AG04450 (cell line): ENCODE data around the gene COL27A1. TPM values are rescaled to one million over a fixed set of nuclear protein-coding genes. Genes with fewer than 3 reads are reported as not detected.

ENCODE experiments used
- CTCF ChIA-PET: fragments of 300-600, 350-600 bp; formaldehyde crosslinking; extraction: SDS; loops from one replicate; lab custom pipeline; 2022; ENCODE audit warnings: antibody characterized with exemption, inconsistent platforms; lab: Charles Lee
- POLR2A ChIA-PET: fragments of 350-600 bp; formaldehyde crosslinking; extraction: SDS; loops from one replicate; lab custom pipeline; 2021; ENCODE audit warnings: antibody characterized with exemption, inconsistent platforms; lab: Yijun Ruan, JAX
- DNase-seq: peaks from one replicate; pipeline ENCODE4 v3.0.0-alpha.2; 2011; ENCODE audit warnings: low read depth, low spot score
- H3K27ac ChIP-seq: one replicate; pipeline ENCODE4 v1.5.1; 2012; ENCODE audit warnings: low read depth, low read length, control low read depth
- H3K27me3 ChIP-seq: one replicate; pipeline ENCODE4 v1.6.0; 2012; ENCODE audit warnings: low read length; ENCODE audit not compliant: control insufficient read depth, insufficient read depth
- H3K4me3 ChIP-seq: 2 replicates; pipeline ENCODE4 v1.5.1; 2011; ENCODE audit warnings: mild to moderate bottlenecking, low read depth, low read length, control low read depth
- H3K9me3 ChIP-seq: 2 replicates; pipeline ENCODE4 v1.5.1; 2012; ENCODE audit warnings: low read length; ENCODE audit not compliant: control insufficient read depth, insufficient read depth
- CTCF ChIP-seq: IDR thresholded peaks from 2 replicates; pipeline ENCODE4 v1.5.1; 2011; ENCODE audit warnings: low read depth, low read length, control low read depth, inconsistent platforms
- polyA plus RNA-seq: library from polyadenylated mRNA; depleted of rRNA; stranded (reverse); fragments of >200 nt; gene quantifications from 2 replicates; pipeline ENCODE4 v1.2.3, GENCODE V29; 2011

Gene COL27A1
- polyA plus RNA-seq, 1 experiment: 8.5 TPM

- ChIA-PET POLR2A (no interaction called here), CTCF (interaction anchor here (1.1 to 16.9 kb wide), 14 partner anchors 11 to 226 kb away, joined by 3 to 348 read pairs (median 8); partner anchors contain the start of genes COL27A1 and KIF12)
- Histone ChIP-seq H3K9me3 (no peaks in the 10 kb centered on the region), H3K4me3 (no peak overlapping the region), H3K27me3 (no peaks in the 10 kb centered on the region), H3K27ac (no peak overlapping the region)
- no peak for TF ChIP-seq CTCF
- no peak for DNase-seq
Measured at GRCh38 chr9:114291886-114292590, 136.7 kb downstream of the COL27A1 start.

- H3K9me3 ChIP-seq: no peaks in the 10 kb centered on the region
- no peak overlapping the region for H3K27ac ChIP-seq
- CTCF ChIA-PET: interaction anchor here (0.7 to 16.9 kb wide), 3 partner anchors 49 to 213 kb away, joined by 4 to 348 read pairs (median 162); no protein-coding TSS in a partner anchor
- no peak for TF ChIP-seq CTCF
- H3K27me3 ChIP-seq: no peaks in the 10 kb centered on the region
- DNase-seq: no peak
- H3K4me3 ChIP-seq: no peak overlapping the region
- POLR2A ChIA-PET: no interaction called here
Measured at GRCh38 chr9:114294664-114295063, 139.3 kb downstream of the COL27A1 start.

- Histone ChIP-seq H3K9me3 (no peaks in the 10 kb centered on the region), H3K4me3 (no peak overlapping the region), H3K27me3 (no peaks in the 10 kb centered on the region), H3K27ac (no peak overlapping the region)
- DNase-seq: no peak
- no peak for TF ChIP-seq CTCF
- CTCF ChIA-PET: interaction anchor here (0.8 to 16.9 kb wide), 3 partner anchors 109 to 214 kb away, joined by 4 to 348 read pairs (median 162); no protein-coding TSS in a partner anchor
- POLR2A ChIA-PET: no interaction called here
Measured at GRCh38 chr9:114296338-114296737, 141.0 kb downstream of the COL27A1 start.

- no peak for TF ChIP-seq CTCF
- no peaks in the 10 kb centered on the region for H3K9me3 ChIP-seq
- H3K4me3 ChIP-seq: no peak overlapping the region
- H3K27me3 ChIP-seq: no peaks in the 10 kb centered on the region
- POLR2A ChIA-PET: no interaction called here
- CTCF ChIA-PET: interaction anchor here (0.9 to 2.1 kb wide), 4 partner anchors 9 to 217 kb away, joined by 3 to 10 read pairs (median 6); no protein-coding TSS in a partner anchor
- no peak for DNase-seq
- H3K27ac ChIP-seq: no peak overlapping the region
Measured at GRCh38 chr9:114299286-114300152, 144.2 kb downstream of the COL27A1 start.
